ENCODE measurements around the gene C1orf35. TPM values are rescaled to one million over a fixed set of nuclear protein-coding genes. Genes with fewer than 3 reads are reported as not detected.

Gene C1orf35
- total RNA-seq, 2 experiments from 2014 or later = 24.1 to 27.0 TPM

DNA sequence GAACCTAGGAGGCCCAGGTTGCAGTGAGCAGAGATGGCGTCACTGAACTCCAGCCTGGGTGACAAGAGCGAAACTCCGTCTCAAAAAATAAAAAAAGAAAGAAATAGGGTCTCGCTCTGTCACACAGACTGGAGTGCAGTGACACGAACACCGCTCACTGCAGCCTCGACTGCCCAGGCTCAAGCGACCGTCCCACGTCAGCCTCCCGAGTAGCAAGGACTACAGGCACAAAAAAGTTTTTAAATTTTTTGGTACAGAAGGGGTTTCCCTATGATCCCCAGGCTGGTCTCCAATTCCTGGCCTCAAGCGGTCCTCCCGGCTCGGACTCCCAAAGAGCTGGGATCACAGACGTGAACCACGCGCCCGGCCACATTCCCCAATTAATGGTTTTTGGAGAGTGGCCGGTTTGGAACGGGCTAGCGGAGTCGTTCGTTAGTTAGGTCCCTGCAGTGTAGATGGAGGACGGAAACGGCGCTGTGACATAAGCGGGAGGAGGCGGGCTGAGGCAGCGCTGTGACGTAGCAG is 36.3 kb upstream of the C1orf35 start:
- Mint-ChIP-seq H3K36me3 (peaks cover 21% of the 10 kb centered on the region), H3K27ac (peak overlapping the region; percentile 99), H3K9me3 (ENCODE audit: low read depth) (no peaks in the 10 kb centered on the region), H3K4me1 (peaks cover 45% of the 10 kb centered on the region), H3K4me3 (peak overlapping the region; percentile 98), H3K27me3 (peaks cover 10% of the 10 kb centered on the region)
- ATAC-seq (no peak), DNase-seq (no peak)
- CTCF ChIA-PET = interaction anchor here (0.7 to 5.1 kb wide), 3 partner anchors 9 to 324 kb away, joined by 3 to 57 read pairs (median 15); partner anchors contain the start of gene IBA57

DNA sequence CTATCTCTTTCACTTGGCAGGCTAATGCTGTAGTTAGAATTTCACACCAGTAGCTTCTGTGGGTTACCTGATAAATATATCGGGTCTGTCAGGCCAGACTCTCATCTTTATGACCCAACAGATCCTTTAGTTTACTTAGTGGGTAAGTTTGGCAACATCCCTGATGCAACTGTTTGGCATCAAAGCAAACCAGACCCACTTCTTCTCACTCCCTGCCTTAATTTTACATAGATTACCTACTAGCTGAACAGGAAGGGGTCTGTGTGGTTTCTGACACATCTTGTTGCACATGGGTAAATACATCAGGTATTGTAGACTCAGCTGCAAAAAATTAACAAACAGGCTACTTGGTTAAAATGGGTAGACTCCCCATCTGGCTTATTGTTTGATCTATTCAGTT is 33.8 kb upstream of the C1orf35 start:
- ATAC-seq = no peak
- CTCF ChIA-PET = interaction anchor here (0.7 to 5.1 kb wide), 6 partner anchors 15 to 378 kb away, joined by 3 to 57 read pairs (median 3); partner anchors contain the start of gene IBA57

DNA sequence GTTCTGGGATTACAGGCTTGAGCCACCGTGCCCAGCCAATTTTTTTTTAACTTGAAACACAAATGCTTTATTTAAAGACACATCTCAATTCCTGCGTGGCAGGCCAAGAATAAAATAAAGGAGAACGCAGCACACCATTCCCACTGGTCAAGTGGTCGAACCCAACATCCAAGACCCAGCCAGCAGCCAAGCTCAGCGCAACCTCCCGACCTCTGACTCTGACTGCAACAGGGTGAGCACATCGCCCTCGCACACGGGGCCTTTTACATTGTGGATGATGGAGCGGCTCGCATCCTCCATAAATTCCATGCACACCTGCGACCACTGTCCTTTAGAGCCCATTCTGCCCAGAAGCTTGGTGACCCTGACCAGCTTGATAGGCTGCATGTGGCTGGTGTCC is 31.5 kb upstream of the C1orf35 start:
- no peak overlapping the region for H3K27ac Mint-ChIP-seq
- peaks cover 18% of the 10 kb centered on the region for H3K27me3 Mint-ChIP-seq
- H3K36me3 Mint-ChIP-seq = no peaks in the 10 kb centered on the region
- ATAC-seq (no peak), DNase-seq (no peak)
- CTCF ChIA-PET = interaction anchor here (1.6 kb wide), 1 partner anchor 32 kb away, joined by 10 read pairs; no protein-coding TSS in a partner anchor
- H3K4me1 Mint-ChIP-seq = peaks cover 26% of the 10 kb centered on the region
- H3K9me3 Mint-ChIP-seq (ENCODE audit: low read depth) = no peaks in the 10 kb centered on the region
- H3K4me3 Mint-ChIP-seq = no peak overlapping the region

More for the DNA sequence above, 33.8 kb upstream of the C1orf35 start:
- DNase-seq = no peak
- H3K27me3 Mint-ChIP-seq = peaks cover 10% of the 10 kb centered on the region
- no peak overlapping the region for H3K27ac Mint-ChIP-seq
- H3K36me3 Mint-ChIP-seq = peaks cover 9% of the 10 kb centered on the region
- no peak overlapping the region for H3K4me3 Mint-ChIP-seq
- H3K9me3 Mint-ChIP-seq (ENCODE audit: low read depth) = no peaks in the 10 kb centered on the region
- peaks cover 21% of the 10 kb centered on the region for H3K4me1 Mint-ChIP-seq

DNA sequence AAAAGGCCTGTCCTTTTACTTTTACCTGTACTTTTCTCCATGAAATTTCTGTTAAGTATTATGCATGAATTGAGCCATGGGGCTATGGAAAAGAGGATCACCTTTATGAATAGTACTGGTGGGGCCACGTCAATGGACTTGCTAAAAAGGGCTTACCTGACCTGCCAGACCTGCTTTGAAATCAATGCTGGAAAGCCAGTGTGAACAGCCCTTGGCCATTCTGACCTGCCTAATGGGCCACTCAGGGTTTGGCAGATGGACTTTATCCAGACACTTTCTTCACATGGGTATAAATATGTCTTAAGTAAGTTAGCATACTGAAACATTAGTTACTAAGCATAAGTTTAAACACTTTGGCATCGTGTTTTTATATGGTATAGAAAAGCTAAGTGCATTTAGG is 28.6 kb upstream of the C1orf35 start:
- no peak for ATAC-seq

DNA sequence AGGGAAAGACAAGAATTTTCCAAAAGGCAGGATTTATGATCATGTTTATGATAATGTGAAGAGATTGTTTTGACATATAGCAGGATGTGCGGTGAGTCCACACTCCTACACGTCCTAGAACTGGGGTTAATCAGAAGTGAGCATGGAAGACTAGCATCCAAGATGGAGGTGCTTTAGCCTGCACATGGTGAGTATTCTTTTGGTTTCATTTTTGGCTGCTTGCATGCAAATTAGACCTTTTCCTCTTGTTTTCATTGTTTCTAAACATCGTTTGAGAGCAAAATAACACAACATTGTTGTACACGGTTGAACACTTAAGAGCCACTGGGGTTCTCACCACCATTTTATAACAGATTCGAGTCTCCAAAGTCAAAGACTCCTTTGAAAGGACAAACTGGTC is 22.1 kb upstream of the C1orf35 start:
- Mint-ChIP-seq H3K9me3 (ENCODE audit: low read depth) (no peaks in the 10 kb centered on the region), H3K4me1 (peaks cover 7% of the 10 kb centered on the region), H3K36me3 (no peaks in the 10 kb centered on the region), H3K4me3 (no peak overlapping the region), H3K27ac (no peak overlapping the region), H3K27me3 (peaks cover 9% of the 10 kb centered on the region)
- CTCF ChIA-PET = no interaction called here
- DNase-seq (no peak), ATAC-seq (no peak)

More for the DNA sequence above, 28.6 kb upstream of the C1orf35 start:
- CTCF ChIA-PET = interaction anchor here (1.0 to 5.3 kb wide), 8 partner anchors 11 to 384 kb away, joined by 3 to 62 read pairs (median 4); partner anchors contain the start of genes IBA57 and MRPL55
- no peak overlapping the region for H3K4me3 Mint-ChIP-seq
- no peak overlapping the region for H3K27ac Mint-ChIP-seq
- DNase-seq = no peak
- no peaks in the 10 kb centered on the region for H3K36me3 Mint-ChIP-seq
- no peaks in the 10 kb centered on the region for H3K9me3 Mint-ChIP-seq (ENCODE audit: low read depth)
- peaks cover 14% of the 10 kb centered on the region for H3K4me1 Mint-ChIP-seq
- H3K27me3 Mint-ChIP-seq = peaks cover 22% of the 10 kb centered on the region

DNA sequence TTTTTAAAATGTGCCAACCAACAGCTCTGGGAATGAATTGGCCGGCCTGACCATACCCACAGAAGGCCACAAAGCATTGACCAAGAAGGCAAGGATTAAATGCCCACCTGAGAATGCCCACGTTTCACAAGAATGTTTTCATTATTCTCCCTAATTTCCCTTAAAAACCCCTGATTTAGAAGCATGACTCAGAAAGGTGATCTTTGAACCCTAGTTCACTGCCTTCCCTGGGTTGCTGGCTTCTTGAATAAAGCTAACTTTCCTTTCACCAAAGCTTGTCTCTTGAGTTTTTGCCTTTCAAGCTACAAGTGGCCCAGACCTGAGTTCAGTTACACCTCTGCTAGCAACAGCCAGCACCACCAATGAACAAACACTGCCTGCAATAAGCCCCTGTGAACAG is 20.4 kb upstream of the C1orf35 start:
- Mint-ChIP-seq H3K4me1 (peaks cover 7% of the 10 kb centered on the region), H3K4me3 (no peak overlapping the region), H3K36me3 (no peaks in the 10 kb centered on the region), H3K27me3 (peaks cover 5% of the 10 kb centered on the region), H3K27ac (no peak overlapping the region), H3K9me3 (ENCODE audit: low read depth) (no peaks in the 10 kb centered on the region)
- CTCF ChIA-PET = interaction anchor here (0.6 to 1.0 kb wide), 2 partner anchors 43 to 283 kb away, joined by 3 read pairs; partner anchors contain the start of gene TRIM11
- DNase-seq = no peak
- ATAC-seq = no peak

DNA sequence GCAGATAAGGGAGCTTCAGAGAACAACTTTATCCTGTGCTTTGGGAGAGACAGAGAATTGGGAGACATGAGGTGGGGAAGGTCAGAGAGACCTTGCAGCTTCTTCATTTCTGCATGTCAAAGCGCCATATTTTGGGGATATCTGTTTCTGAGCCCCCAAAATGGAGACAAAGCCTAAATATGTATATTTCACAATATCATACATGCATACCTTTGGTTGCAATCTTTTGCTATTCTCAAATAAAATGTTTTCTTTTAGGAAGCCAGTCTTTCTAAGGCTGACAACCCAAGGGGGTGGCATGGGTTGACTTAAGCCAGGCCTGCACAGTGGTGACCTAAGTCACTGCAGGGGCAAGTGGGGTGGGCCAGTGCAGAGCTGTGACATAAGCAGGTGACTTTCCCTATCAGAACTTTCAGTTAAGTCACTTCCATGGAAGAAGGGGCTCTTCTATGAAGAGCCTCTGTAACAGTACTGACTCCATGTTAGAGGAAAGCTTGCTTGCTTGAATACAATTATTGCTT is 19.9 kb upstream of the C1orf35 start:
- ATAC-seq = no peak
- no peak for DNase-seq
- CTCF ChIA-PET = interaction anchor here (0.6 to 1.3 kb wide), 3 partner anchors 14 to 284 kb away, joined by 3 read pairs; partner anchors contain the start of gene TRIM11
- Mint-ChIP-seq H3K4me1 (peaks cover 7% of the 10 kb centered on the region), H3K36me3 (peaks cover 2% of the 10 kb centered on the region), H3K4me3 (no peak overlapping the region), H3K27ac (no peak overlapping the region), H3K27me3 (peaks cover 2% of the 10 kb centered on the region), H3K9me3 (ENCODE audit: low read depth) (peaks cover 3% of the 10 kb centered on the region)

DNA sequence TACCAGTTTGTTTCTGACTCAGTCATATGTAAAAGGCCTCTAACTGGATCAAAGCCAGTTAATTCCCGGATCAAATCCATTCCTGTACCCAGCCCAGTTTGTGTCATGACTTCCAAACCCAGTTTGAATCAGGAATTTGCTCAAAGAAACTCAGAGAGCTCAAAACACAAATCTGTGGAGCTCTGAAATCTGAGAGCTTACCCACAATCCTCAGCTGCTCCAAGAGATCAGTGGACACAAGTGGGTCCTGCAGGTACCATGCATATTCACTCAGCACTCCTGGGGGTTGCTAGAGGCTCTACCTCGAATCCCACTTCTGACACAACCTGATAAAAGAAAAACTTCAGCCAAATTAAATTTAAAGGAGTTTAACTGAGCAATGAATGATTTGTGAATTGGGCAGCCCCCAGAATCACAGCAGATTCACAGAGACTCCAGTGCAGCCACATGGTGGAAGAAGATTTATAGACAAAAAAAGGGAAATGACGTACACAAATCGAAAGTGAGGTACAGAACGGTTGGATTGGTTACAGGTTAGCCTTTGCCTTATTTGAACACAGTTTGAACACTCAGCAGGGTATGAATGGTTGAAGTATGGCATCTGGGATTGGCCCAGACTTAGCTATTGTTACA is 17.8 kb upstream of the C1orf35 start:
- peaks cover 8% of the 10 kb centered on the region for H3K36me3 Mint-ChIP-seq
- ATAC-seq (peak; percentile 57), DNase-seq (no peak)
- H3K9me3 Mint-ChIP-seq (ENCODE audit: low read depth) = peaks cover 4% of the 10 kb centered on the region
- H3K27me3 Mint-ChIP-seq = peaks cover 2% of the 10 kb centered on the region
- H3K4me3 Mint-ChIP-seq = peak overlapping the region; percentile 31
- CTCF ChIA-PET = interaction anchor here (2.8 kb wide), 1 partner anchor 10 kb away, joined by 20 read pairs; no protein-coding TSS in a partner anchor
- peak overlapping the region; percentile 49 for H3K27ac Mint-ChIP-seq
- H3K4me1 Mint-ChIP-seq = peaks cover 7% of the 10 kb centered on the region

DNA sequence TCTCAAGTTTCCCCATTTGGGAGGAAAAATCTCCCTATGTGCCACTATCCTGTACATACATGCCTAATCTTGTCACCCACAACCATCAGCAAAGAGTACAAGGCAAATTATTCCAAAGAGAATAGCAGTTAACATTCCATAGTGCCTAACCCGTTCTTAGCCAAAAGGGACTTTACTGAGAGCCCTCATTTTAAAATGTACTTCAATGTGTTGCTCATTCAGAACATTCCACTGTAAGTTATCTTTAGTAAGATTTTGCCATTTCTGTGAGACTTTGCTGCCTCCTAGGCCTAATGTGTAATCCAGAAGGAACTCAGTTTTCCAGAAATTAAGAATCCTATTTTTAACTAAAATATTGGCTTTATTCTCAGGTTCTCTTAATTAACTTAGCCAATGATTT is 17.2 kb upstream of the C1orf35 start:
- CTCF ChIA-PET = interaction anchor here (2.8 kb wide), 1 partner anchor 11 kb away, joined by 20 read pairs; no protein-coding TSS in a partner anchor
- peaks cover 4% of the 10 kb centered on the region for H3K9me3 Mint-ChIP-seq (ENCODE audit: low read depth)
- peaks cover 2% of the 10 kb centered on the region for H3K27me3 Mint-ChIP-seq
- no peak overlapping the region for H3K4me3 Mint-ChIP-seq
- H3K36me3 Mint-ChIP-seq = peaks cover 8% of the 10 kb centered on the region
- no peak for DNase-seq
- ATAC-seq = no peak
- no peak overlapping the region for H3K27ac Mint-ChIP-seq
- peaks cover 6% of the 10 kb centered on the region for H3K4me1 Mint-ChIP-seq

DNA sequence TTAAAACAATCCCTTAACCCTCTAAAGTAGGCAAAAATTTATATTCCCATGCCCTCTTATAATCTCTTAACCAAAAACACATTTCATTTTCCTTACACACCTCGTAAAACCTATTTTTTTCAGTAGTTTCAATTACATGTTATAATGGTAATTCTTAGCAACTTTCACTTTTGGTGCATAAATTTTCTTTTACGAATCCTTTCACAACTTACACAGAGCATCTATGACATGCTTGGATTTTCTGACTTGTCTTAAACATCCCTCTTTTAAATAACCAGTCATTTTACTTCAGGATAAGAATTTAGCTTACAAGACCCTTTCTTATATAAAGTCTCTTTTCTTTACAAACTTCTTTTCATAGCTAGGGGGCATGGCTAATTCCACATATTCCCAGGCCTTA is 14.9 kb upstream of the C1orf35 start:
- no peak overlapping the region for H3K27ac Mint-ChIP-seq
- CTCF ChIA-PET = interaction anchor here (1.5 kb wide), 1 partner anchor 13 kb away, joined by 5 read pairs; no protein-coding TSS in a partner anchor
- H3K27me3 Mint-ChIP-seq = no peaks in the 10 kb centered on the region
- H3K4me3 Mint-ChIP-seq = no peak overlapping the region
- DNase-seq (no peak), ATAC-seq (no peak)
- peaks cover 4% of the 10 kb centered on the region for H3K4me1 Mint-ChIP-seq
- H3K9me3 Mint-ChIP-seq (ENCODE audit: low read depth) = peaks cover 4% of the 10 kb centered on the region
- peaks cover 8% of the 10 kb centered on the region for H3K36me3 Mint-ChIP-seq

DNA sequence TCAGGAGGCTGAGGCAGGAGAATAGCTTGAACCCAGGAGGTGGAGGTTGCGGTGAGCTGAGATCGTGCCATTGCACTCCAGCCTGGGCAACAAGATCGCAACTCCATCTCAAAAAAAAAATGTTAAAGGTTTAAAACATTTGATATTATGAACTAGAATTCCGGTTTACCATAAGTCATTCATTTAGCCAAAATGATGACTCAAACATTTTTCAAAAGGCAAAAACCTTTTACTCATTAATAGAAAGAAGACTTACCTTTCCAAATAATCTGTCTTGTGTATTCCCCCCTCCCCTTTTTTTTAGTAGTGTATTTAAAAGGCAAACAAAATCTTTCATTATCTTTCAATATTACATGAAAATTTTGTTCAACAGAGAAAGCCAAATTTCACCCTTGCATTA is 14.2 kb upstream of the C1orf35 start:
- H3K36me3 Mint-ChIP-seq = peaks cover 8% of the 10 kb centered on the region
- no peak for ATAC-seq
- peaks cover 4% of the 10 kb centered on the region for H3K4me1 Mint-ChIP-seq

DNA sequence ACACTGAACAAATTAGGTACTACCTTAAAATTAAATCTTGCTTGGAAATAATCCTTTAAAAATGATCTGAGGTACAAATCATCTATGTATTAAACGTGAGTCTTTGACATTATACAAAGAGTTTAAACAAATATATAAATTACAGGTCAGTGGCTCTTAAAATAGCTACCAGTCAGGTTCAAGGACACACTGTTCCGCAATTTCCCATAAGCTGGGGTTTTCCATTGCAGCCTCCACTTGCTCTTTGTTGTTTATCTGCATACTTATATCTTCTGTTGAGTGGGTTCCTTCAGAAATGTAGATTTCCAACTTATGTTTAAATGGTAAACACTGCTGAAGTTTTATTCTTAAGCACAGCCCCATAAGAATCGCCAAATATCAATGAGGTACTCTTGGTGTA is 11.7 kb upstream of the C1orf35 start:
- Mint-ChIP-seq H3K27me3 (no peaks in the 10 kb centered on the region), H3K4me3 (no peak overlapping the region), H3K36me3 (peaks cover 8% of the 10 kb centered on the region), H3K4me1 (peaks cover 6% of the 10 kb centered on the region), H3K9me3 (ENCODE audit: low read depth) (peaks cover 4% of the 10 kb centered on the region), H3K27ac (no peak overlapping the region)
- ATAC-seq (no peak), DNase-seq (no peak)
- CTCF ChIA-PET = no interaction called here

More for the DNA sequence above, 14.2 kb upstream of the C1orf35 start:
- DNase-seq = no peak
- Mint-ChIP-seq H3K4me3 (no peak overlapping the region), H3K27me3 (no peaks in the 10 kb centered on the region), H3K9me3 (ENCODE audit: low read depth) (peaks cover 4% of the 10 kb centered on the region), H3K27ac (no peak overlapping the region)
- CTCF ChIA-PET = no interaction called here

DNA sequence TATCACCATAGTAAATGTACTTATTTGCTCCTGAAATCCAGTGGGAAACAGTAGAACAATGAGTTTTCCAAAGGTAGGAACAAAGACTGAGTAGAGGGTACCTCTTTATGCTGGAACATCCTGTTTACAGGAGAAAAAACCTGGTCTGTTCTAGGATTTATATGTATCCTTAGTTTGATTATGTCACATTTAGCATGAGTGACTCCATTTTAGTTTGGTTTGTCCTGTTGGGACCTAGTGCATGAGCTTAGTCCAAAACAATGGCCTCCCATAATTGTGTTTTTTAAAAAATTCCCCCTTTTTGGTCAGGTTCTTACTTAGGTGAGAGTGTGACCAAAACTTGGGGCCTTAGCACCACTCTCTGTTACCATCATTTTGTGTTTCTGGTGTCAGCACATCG is 9.5 kb upstream of the C1orf35 start:
- CTCF ChIA-PET = interaction anchor here (0.7 to 1.2 kb wide), 2 partner anchors 16 to 18 kb away, joined by 3 to 5 read pairs; no protein-coding TSS in a partner anchor
- ATAC-seq (no peak), DNase-seq (no peak)
- Mint-ChIP-seq H3K27me3 (no peaks in the 10 kb centered on the region), H3K9me3 (ENCODE audit: low read depth) (no peaks in the 10 kb centered on the region), H3K27ac (no peak overlapping the region), H3K4me1 (peaks cover 21% of the 10 kb centered on the region), H3K4me3 (no peak overlapping the region), H3K36me3 (peaks cover 4% of the 10 kb centered on the region)
